NCI-H2081 (cell line): Measurements from ENCODE around the gene IMMP2L.

ENCODE experiments used
- DNase-seq, 2 experiments: peaks; one replicate each; lab custom pipeline; 2025; lab: John Stamatoyannopoulos, UW

The IMMP2L gene

GRCh38 chr7:111556977-111557376 lies 5.3 kb downstream of the IMMP2L start:
- DNase-seq: no peak

GRCh38 chr7:111554086-111554485 lies 8.2 kb downstream of the IMMP2L start:
- DNase-seq: no peak

- no peak for DNase-seq
These were observed 21.2 kb downstream of the IMMP2L start for GRCh38 chr7:111541067-111541466.

- DNase-seq: no peak
These were observed 22.0 kb downstream of the IMMP2L start for GRCh38 chr7:111540199-111540815.

GRCh38 chr7:111537134-111537533 lies 25.2 kb downstream of the IMMP2L start:
- no peak for DNase-seq

GRCh38 chr7:111535142-111535870 lies 27.0 kb downstream of the IMMP2L start:
- no peak for DNase-seq

- peak; percentile 74 to 88 for DNase-seq
These were observed 29.7 kb downstream of the IMMP2L start for GRCh38 chr7:111532625-111533024.

GRCh38 chr7:111531993-111532392 lies 30.3 kb downstream of the IMMP2L start:
- no peak for DNase-seq

GRCh38 chr7:111530356-111530668 lies 32.0 kb downstream of the IMMP2L start:
- DNase-seq: no peak

- DNase-seq: no peak
These were observed 32.6 kb downstream of the IMMP2L start for GRCh38 chr7:111529507-111530355.

GRCh38 chr7:111528331-111528730 lies 34.0 kb downstream of the IMMP2L start:
- DNase-seq: no peak

- no peak for DNase-seq
These were observed 34.7 kb downstream of the IMMP2L start for GRCh38 chr7:111527545-111527944.

- DNase-seq: no peak
These were observed 37.2 kb downstream of the IMMP2L start for GRCh38 chr7:111525100-111525499.

- no peak for DNase-seq
These were observed 40.6 kb downstream of the IMMP2L start for GRCh38 chr7:111521660-111522059.

GRCh38 chr7:111518264-111518663 lies 44.0 kb downstream of the IMMP2L start:
- no peak for DNase-seq

- DNase-seq: no peak
These were observed 44.7 kb downstream of the IMMP2L start for GRCh38 chr7:111517549-111517951.

GRCh38 chr7:111516612-111517011 lies 45.7 kb downstream of the IMMP2L start:
- DNase-seq: peak in 1 of 2 experiments; percentile 24

- no peak for DNase-seq
These were observed 48.7 kb downstream of the IMMP2L start for GRCh38 chr7:111513566-111513965.

- DNase-seq: no peak
These were observed 50.4 kb downstream of the IMMP2L start for GRCh38 chr7:111511845-111512244.

GRCh38 chr7:111510584-111511378 lies 51.5 kb downstream of the IMMP2L start:
- no peak for DNase-seq

- DNase-seq: no peak
These were observed 52.2 kb downstream of the IMMP2L start for GRCh38 chr7:111510062-111510461.

GRCh38 chr7:111509288-111509687 lies 53.0 kb downstream of the IMMP2L start:
- no peak for DNase-seq
